GM12891 (cell line): ENCODE measurements around the gene CYB5R2.

ENCODE experiments used
- DNase-seq: peaks from one replicate; pipeline ENCODE4 v3.0.0; 2011; ENCODE audit warnings: low spot score; ENCODE audit not compliant: insufficient read length
- FAIRE-seq: peaks from 2 replicates; lab custom pipeline; 2011; peaks lifted over from hg19 to GRCh38; lab: Jason Lieb, UNC
- PAX5 ChIP-seq: IDR thresholded peaks from 2 replicates; pipeline ENCODE4 v1.6.1; 2011; ENCODE audit warnings: low read length, moderate library complexity, mild to moderate bottlenecking; ENCODE audit not compliant: insufficient read depth, severe bottlenecking
- POLR2A ChIP-seq: IDR thresholded peaks from 2 replicates; pipeline ENCODE4 v1.6.1; 2011; ENCODE audit warnings: low read depth, low read length, control low read depth
- POLR2AphosphoS5 ChIP-seq: IDR thresholded peaks from 2 replicates; pipeline ENCODE4 v1.6.1; 2011; ENCODE audit warnings: low read depth, low read length, control low read depth
- POU2F2 ChIP-seq: IDR thresholded peaks from 2 replicates; pipeline ENCODE4 v1.6.1; 2011; ENCODE audit warnings: low read depth, mild to moderate bottlenecking, control low read depth, low read length, moderate library complexity
- SPI1 ChIP-seq: IDR thresholded peaks from 2 replicates; pipeline ENCODE4 v1.6.1; 2011; ENCODE audit warnings: low read depth, low read length, control low read depth
- TAF1 ChIP-seq: IDR thresholded peaks from 2 replicates; pipeline ENCODE4 v1.6.1; 2011; ENCODE audit warnings: low read depth, low read length, control low read depth

CYB5R2 gene

DNA sequence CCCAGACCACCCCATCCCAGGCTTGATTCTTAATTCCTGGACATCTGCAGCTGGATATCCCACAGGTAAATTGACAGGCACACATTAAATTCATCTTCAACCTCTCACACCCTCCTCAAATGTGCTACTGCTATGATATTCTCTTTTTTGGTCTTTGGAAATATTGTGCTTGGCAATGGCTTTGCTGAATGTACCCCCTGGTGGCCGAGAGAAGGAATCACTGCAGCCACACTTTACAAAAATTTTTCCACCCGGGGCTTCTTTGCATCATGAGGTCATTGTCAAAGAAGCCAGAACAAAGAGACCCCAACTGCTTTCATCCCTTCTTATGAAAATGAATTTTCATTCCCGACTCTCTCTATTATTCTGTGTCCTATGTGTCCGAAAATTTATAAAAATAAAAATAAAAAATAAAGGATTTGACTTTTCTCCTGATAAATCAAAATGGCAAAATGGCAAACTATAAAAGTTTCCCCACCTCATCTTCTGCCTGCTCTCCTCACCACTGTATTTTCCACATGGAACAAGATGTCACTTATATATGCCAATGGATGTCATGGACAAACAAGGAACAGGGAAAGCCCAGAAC is 15.0 kb upstream of the CYB5R2 start:
- DNase-seq, result no peak
- TF ChIP-seq POLR2A (no peak), TAF1 (no peak), SPI1 (no peak), PAX5 (no peak), POLR2AphosphoS5 (no peak), POU2F2 (no peak)
- FAIRE-seq, result peak; percentile 13

DNA sequence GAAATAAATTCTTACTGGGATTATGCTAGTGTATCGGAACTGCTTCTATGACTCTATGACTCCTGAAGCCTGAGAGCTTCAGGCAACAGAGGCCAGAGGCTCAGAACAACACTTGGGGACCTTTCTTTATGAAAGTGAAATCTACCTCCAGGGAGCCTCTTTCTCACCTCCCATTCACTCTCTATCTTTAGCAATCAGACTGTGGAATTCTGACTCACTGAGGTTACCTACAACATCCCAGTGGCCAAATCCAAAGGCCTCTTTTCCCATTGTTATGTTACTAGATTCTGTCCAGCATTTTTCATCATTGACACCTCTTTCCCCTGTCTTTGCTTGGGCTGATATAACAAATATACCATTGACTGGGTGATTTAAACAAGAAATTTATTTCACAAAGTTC is 14.1 kb upstream of the CYB5R2 start:
- no peak for DNase-seq
- no peak for TF ChIP-seq POLR2A
- TF ChIP-seq SPI1, result no peak
- TF ChIP-seq POU2F2, result no peak
- TF ChIP-seq TAF1, result no peak
- TF ChIP-seq POLR2AphosphoS5, result no peak
- TF ChIP-seq PAX5, result no peak
- FAIRE-seq, result no peak

DNA sequence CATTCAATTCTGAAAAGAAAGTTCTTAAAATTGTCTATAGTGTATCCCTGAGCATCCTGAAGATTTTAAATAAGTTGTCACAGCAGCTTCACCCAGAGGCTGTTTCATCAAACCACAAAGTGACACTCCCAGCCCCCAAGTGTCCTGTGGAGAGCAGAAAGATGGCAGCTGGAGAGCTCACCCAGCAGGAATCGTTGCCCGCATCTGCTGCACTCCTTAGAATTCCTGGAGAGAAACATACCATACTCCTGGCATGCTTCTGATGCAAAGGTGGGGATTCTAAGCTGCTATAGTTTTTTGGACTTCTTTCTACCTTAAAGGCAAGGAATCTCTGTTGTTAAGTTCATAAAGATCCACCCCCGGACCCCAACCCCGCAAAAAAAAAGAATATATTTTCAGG is 13.5 kb upstream of the CYB5R2 start:
- FAIRE-seq (no peak), DNase-seq (no peak)
- TF ChIP-seq SPI1, result no peak
- no peak for TF ChIP-seq PAX5
- no peak for TF ChIP-seq POLR2A
- TF ChIP-seq POU2F2, result no peak
- no peak for TF ChIP-seq TAF1
- no peak for TF ChIP-seq POLR2AphosphoS5

DNA sequence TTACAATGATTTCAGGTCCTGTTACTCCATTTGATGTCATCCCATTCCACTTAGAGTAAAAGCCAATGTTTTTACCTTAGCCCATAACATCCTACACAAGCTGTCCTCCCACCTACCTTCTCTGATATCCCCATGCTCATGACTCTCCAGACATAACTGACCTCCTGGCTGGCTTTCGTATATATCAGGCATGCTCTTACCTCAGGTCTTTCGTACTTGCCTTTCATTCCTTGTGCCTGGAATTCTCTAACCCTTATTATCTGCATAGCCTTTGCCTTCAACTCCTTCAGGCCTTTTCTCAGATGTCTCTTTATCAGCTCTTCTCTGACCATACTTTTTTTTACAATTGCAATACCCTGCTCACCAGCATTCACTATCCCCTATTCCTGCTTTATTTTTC is 10.3 kb upstream of the CYB5R2 start:
- TF ChIP-seq TAF1 (no peak), SPI1 (no peak), PAX5 (no peak), POLR2A (no peak), POLR2AphosphoS5 (no peak), POU2F2 (no peak)
- no peak for FAIRE-seq
- DNase-seq, result no peak

DNA sequence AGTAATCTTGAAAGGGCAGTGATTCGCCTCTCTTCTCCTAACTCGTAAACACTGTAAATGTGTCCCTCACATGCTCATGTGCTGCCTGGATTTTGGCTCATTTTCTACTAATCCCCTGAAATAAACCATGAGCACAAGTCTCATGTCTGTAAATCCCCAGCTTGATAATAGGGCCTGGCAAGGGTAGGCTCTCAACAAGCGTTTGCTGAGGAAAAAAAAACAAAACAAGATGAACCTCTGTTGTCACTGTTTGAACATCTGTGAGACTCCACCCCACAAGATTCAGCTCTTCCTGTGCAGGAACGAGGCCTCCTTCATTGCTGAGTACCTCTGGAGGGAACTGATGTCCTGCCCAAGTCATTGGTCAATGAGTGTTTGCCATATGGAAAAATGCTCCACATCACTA is 4.5 kb upstream of the CYB5R2 start:
- no peak for FAIRE-seq
- DNase-seq, result no peak
- TF ChIP-seq PAX5 (no peak), POU2F2 (no peak), SPI1 (no peak), POLR2A (no peak), TAF1 (no peak), POLR2AphosphoS5 (no peak)

DNA sequence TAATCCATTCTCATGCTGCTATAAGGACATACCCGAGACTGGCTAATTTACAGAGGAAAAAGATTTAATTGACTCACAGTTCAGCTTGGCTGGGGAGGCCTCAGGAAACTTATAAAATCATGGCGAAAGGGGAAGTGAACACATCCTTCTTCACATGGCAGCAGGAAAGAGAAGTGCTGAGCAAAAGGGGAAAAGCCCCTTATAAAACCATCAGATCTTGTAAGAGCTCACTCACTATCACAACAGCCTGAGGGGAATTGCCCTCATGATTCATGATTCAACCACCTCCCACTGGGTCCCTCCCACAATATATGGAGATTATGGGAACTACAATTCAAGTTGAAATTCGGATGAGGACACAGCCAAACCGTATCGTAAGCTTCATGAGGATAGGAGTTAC is 3.8 kb upstream of the CYB5R2 start:
- DNase-seq, result no peak
- TF ChIP-seq POU2F2 (no peak), TAF1 (no peak), SPI1 (peak; percentile 69)
- FAIRE-seq, result no peak

DNA sequence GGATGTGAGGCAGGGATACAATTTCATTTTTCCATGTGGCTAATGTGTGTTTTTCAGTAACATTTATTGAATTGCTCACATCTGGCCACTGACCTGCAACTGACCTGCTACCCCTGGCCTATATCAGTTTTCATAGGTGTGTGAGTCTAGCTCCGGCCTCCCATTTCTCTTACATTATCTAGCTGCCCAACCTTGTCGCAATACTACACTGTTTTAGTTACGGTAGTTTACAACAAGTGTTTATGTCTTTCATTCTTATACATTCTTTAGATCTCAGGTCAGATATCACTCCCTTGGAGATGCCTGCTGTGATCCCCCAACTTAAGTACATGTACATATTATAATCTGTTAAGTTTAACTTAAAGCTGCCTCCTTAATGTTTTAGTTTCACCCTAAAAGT is 2.3 kb upstream of the CYB5R2 start:
- DNase-seq (no peak), FAIRE-seq (peak; percentile 45)
- TF ChIP-seq SPI1, result no peak

DNA sequence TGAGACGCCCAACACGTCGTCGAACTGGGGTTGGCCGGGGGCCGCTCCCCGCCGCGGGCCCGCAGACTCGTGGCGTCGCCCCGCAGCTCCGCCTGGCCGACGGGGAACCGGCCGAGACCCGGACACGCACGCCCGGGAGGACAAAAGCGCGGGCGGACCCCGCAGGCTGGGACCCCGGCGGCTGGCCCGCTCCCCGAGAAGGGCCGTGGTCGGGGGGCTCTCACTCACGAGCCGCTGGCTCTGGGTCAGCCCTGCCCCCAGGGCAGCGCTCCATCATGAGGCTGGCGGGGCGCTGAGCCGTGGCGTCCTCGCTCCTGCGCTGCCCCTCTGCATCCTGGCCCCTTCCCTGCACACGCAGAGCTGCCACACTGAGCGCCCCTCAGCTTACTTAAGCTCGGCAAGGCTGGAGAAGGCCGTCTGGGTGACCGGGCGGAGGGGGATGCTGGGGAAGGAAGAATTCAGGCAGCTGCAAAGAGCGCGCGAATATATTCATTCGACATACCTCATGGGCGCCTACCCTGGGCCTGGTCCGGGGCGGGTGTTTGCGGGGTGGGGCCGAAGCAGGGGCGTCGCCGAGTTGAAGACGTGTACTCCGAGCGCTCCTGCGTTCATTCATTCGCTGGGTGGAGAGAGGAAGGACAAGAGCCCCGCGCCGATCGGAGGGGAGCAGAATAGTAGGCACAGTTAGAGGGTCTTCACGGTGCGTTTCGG is 579 bp upstream of the CYB5R2 start:
- no peak for FAIRE-seq
- TF ChIP-seq POU2F2 (no peak), PAX5 (no peak), POLR2AphosphoS5 (no peak)
- DNase-seq, result no peak

DNA sequence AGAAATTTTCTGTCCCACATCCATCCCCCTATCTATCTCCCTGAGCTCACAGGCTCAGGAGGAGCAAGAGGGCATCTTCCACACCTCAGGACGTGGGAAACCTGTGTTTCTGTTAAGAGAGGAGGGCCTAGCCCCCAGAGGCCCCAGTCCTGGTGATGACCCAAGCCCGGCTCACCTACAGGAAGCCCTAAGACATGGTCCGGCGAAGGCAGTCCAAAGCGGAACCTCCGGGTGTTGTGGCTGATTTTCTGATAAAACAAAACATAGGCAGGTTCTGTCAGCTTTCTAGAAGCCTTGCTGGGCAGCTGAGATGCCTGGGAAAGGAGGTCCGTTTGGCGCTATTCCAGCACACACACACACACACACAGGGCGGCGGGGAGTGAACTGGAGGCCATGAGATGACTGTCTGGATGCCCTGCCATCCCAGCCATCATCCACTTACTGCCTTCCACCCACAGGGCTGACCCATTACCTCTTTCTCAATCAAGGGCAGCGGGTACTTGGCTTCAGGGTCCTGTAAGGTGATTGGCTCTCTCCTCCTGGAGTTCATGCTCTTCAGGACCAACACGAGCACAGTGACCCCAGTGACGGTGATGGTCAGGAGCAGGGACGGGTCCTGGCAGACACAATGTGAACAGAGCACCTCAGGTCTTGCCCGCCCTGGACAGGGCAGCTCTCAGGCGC is 882 bp downstream of the CYB5R2 start:
- peak; percentile 81 for FAIRE-seq
- DNase-seq, result no peak
- TF ChIP-seq TAF1 (no peak), POLR2AphosphoS5 (0 out of 2 replicates have a peak, but pooled peaks have one; percentile 3), PAX5 (peak; percentile 61)

DNA sequence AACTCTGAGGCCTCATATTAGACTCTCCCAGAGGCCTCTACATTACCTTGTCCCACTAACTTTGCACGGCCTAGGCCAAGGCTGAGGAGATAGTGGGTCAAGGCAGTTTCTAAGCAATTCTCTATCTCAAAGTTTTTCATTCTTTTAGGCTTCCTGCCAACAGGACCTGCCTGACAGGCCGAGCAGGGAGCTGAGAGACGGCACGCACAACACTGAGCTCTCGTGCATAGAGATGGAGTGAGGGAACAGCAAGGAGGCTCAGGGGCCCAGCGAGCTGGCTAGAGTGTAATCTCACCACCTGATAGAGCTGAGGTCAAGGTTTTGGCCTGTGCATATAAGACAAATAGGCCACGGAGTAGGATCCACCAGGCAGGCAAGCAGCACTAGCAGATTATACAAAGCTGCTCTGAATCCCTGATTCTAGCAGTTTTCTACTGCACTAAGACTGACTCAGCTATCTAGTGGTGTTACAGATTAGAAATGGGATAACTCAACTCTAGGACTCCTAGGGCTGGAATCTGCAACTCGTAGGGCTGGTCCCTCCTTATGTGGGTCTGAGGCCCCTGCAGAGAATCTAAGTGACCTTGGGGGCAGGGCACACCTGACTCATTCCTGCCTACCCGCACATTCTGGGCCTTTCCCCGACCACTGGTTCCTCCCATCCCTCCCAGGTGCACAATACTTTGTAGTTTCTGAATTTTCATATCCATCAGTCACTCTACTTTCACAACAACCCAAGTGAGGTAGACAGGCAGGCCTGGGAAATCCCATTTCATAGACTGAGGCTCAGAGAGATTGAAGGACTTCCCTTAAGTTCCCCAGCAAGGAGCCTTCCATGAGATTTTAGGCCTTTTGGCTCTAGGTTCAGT is 1.7 kb downstream of the CYB5R2 start:
- DNase-seq, result no peak
- TF ChIP-seq POLR2A (0 out of 2 replicates have a peak, but pooled peaks have one; percentile 47), POU2F2 (peak; percentile 88), SPI1 (peak; percentile 53), PAX5 (no peak)
- peak; percentile 66 for FAIRE-seq
